HG03575 (cell line): ENCODE data around the gene BRAT1.

Experiments used
- ATAC-seq: cut with Tn5 transposase; IDR thresholded peaks from one replicate; pipeline ENCODE4 v1.9.1; 2021; ENCODE audit not compliant: unreplicated experiment, insufficient number of reproducible peaks, low FRiP score; ENCODE audit errors: extremely low read depth

The BRAT1 gene

GRCh38 chr7:2586326-2587020 is 31.1 kb upstream of the BRAT1 start:
- no peak for ATAC-seq

- no peak for ATAC-seq
Measured at GRCh38 chr7:2585446-2585845, 30.1 kb upstream of the BRAT1 start.

GRCh38 chr7:2583798-2584580 is 28.7 kb upstream of the BRAT1 start:
- no peak for ATAC-seq

GRCh38 chr7:2582006-2582735 is 26.8 kb upstream of the BRAT1 start:
- ATAC-seq = no peak

- no peak for ATAC-seq
Measured at GRCh38 chr7:2580636-2581035, 25.3 kb upstream of the BRAT1 start.

- ATAC-seq = no peak
Measured at GRCh38 chr7:2577914-2578680, 22.8 kb upstream of the BRAT1 start.

GRCh38 chr7:2576742-2577491 is 21.6 kb upstream of the BRAT1 start:
- no peak for ATAC-seq

- no peak for ATAC-seq
Measured at GRCh38 chr7:2575733-2576340, 20.5 kb upstream of the BRAT1 start.

- ATAC-seq = no peak
Measured at GRCh38 chr7:2575046-2575732, 19.9 kb upstream of the BRAT1 start.

- ATAC-seq = no peak
Measured at GRCh38 chr7:2573761-2574160, 18.4 kb upstream of the BRAT1 start.

GRCh38 chr7:2572101-2572842 is 16.9 kb upstream of the BRAT1 start:
- ATAC-seq = no peak

GRCh38 chr7:2571409-2571808 is 16.1 kb upstream of the BRAT1 start:
- no peak for ATAC-seq

- ATAC-seq = no peak
Measured at GRCh38 chr7:2570021-2570420, 14.7 kb upstream of the BRAT1 start.

GRCh38 chr7:2569421-2569820 is 14.1 kb upstream of the BRAT1 start:
- no peak for ATAC-seq

GRCh38 chr7:2568521-2569223 is 13.3 kb upstream of the BRAT1 start:
- no peak for ATAC-seq

- no peak for ATAC-seq
Measured at GRCh38 chr7:2567679-2568278, 12.5 kb upstream of the BRAT1 start.
